GM10266 (cell line): ENCODE measurements around the gene EYA3.

Experiments
- DNase-seq: peaks from one replicate; pipeline ENCODE4 v3.0.0; 2012; ENCODE audit errors: extremely low spot score
- CTCF ChIP-seq: IDR thresholded peaks from 2 replicates; pipeline ENCODE4 v1.5.1; 2012; ENCODE audit warnings: mild to moderate bottlenecking, low read depth; ENCODE audit not compliant: control insufficient read depth, insufficient read depth; ENCODE audit errors: missing control alignments

Gene EYA3

GRCh38 chr1:28132171-28133167, 44.1 kb upstream of the EYA3 start:
- DNase-seq: no peak
- TF ChIP-seq CTCF: no peak

GRCh38 chr1:28130901-28131300, 42.5 kb upstream of the EYA3 start:
- TF ChIP-seq CTCF: no peak

GRCh38 chr1:28129150-28129549, 40.7 kb upstream of the EYA3 start:
- TF ChIP-seq CTCF: no peak
- no peak for DNase-seq

More at GRCh38 chr1:28130901-28131300, 42.5 kb upstream of the EYA3 start:
- no peak for DNase-seq

- peak; percentile 49 for DNase-seq
- no peak for TF ChIP-seq CTCF
Measured at GRCh38 chr1:28127617-28128257, 39.3 kb upstream of the EYA3 start.

DNA sequence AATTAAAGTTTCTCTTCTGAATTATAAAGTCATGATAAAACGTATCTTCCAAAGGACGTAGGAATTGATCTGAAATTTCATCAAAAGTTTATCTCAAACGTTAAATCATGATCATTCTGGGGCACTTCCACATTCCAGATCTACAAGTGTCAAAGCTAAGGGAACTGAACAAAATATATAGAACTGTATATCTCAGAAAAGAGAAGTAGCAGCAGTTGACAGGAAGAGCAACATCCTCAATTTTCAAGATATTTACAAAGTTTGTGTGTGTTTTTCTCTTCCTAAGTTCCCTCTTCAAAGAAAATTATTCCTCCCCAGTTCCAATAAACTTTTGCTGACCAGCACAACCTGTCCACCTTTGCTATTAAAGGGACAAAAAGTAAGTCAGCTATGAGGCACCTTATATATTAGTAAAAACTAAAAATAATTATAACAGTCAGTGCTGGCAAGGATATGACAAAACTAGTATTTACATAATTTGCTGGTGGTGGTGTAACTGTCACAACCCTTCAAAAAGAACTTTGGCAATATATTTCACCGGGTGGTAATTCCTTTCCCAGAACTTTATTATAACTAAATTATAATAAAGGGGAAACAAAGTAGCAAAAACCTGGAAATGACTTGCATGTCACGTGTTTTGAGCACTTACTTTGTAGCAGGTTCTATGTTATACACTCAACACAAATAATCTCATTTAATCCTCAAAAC, 38.5 kb upstream of the EYA3 start:
- no peak for DNase-seq
- TF ChIP-seq CTCF: no peak

- TF ChIP-seq CTCF: no peak
- DNase-seq: no peak
Measured at GRCh38 chr1:28126212-28126611, 37.8 kb upstream of the EYA3 start.
